ENCODE data around the gene MVD.

DNA sequence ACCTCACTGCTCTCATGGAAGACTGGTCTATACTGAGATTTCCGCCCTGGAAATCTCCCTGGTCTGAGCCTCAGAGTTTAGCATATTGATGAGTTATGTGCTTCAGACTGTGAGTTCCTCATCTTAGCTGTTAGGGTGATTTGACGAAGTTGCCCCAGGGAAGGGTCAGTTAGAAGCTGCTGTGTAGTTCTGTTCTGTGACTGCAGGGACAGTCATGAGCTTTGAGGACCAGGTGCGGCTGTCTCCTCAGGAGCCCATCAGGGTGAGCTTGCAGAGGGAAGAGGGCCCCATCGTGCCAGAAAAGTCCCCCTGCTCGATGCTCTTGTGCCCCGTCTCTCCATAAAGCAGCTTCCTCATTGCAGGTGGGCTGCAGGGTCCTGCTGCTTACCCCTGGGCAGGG lies 52.8 kb downstream of the MVD start:
- TF ChIP-seq CTCF (conservative IDR thresholded peaks at IDR 0.05 in 1 of 2, IDR thresholded peaks at IDR 0.05 in 1 of 2; ENCODE audit: low read depth in 1 of 2, low read length in 2 of 2) (no peak), EZH2 (IDR thresholded peaks at IDR 0.05; ENCODE audit: low read length, missing control alignments) (no peak)

All from fibroblast of lung (primary cell).